SK-N-MC (cell line): ENCODE results near the gene XIRP1.

Experiments used
- EZH2 ChIP-seq: fragments of 200-600 bp; sonication (generic); IDR thresholded peaks from one replicate; pipeline ENCODE4 v1.6.1; 2017; ENCODE audit warnings: antibody characterized with exemption
- FOXP2 ChIP-seq: optimal IDR thresholded peaks from 2 replicates; pipeline ENCODE3; 2011; ENCODE audit warnings: mild to moderate bottlenecking, moderate library complexity; ENCODE audit not compliant: insufficient read depth; ENCODE audit errors: extremely low read length, control extremely low read depth
- POLR2AphosphoS5 ChIP-seq: IDR thresholded peaks from 2 replicates; pipeline ENCODE4 v1.6.1; 2012; ENCODE audit warnings: mild to moderate bottlenecking, low read depth, low read length, borderline replicate concordance

DNA sequence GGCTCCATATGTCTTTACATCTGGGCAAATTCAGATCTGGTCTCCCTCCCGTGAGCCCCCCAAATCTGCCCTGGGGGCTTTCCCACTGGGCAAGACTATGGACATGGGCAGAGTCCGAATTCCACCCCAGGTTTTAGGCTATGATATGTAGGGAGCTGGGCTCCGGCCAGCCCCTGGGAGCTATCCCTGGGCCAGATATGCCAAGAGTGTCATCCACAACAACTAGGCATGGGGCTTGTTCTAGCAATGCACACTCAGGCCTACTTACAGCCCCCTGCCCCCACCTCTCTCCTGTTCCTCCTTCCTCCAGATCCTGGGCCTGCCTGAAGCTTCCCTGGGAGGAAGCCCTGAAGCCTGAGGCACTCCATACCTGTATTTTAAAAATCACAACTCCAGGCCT is 622 bp downstream of the XIRP1 start:
- TF ChIP-seq EZH2 (no peak), POLR2AphosphoS5 (no peak), FOXP2 (no peak)
